ENCODE measurements around the gene PPL. TPM values are rescaled to one million over a fixed set of nuclear protein-coding genes. Genes with fewer than 3 reads are reported as not detected.

Gene PPL
- total RNA-seq (6.4 and 10.8 TPM in 2 replicates), polyA plus RNA-seq (7.5 and 8.4 TPM in 2 replicates)

- no peaks in the 10 kb centered on the region for H3K9me3 ChIP-seq (ENCODE audit: low read depth)
- no peak within 1 kb of the TSS for H3K27ac ChIP-seq
- no peaks in the 10 kb centered on the region for H3K36me3 ChIP-seq
- H3K4me1 ChIP-seq (ENCODE audit: low read depth) = no peaks in the 10 kb centered on the region
- TF ChIP-seq CTCF (IDR thresholded peaks at IDR 0.05; ENCODE audit: low read depth, low read length) = no peak
- peak within 1 kb of the TSS; percentile 53 for H3K4me3 ChIP-seq
- peak in 1 of 2 donors; percentile 93 for DNase-seq (ENCODE audit: low read depth in 1 of 2, low spot score in 1 of 2)
- no peaks in the 10 kb centered on the region for H3K27me3 ChIP-seq
Measured at GRCh38 chr16:4936991-4937781, at the start of gene PPL. Gene PPL (minus strand): TSS chr16:4937148. CDS start chr16:4937045, 103 bp downstream.

- Histone ChIP-seq H3K4me1 (ENCODE audit: low read depth) (peaks cover 13% of the 10 kb centered on the region), H3K27ac (no peak overlapping the region), H3K27me3 (peaks cover 41% of the 10 kb centered on the region), H3K9me3 (ENCODE audit: low read depth) (no peaks in the 10 kb centered on the region), H3K4me3 (no peak overlapping the region), H3K36me3 (no peaks in the 10 kb centered on the region)
- DNase-seq (ENCODE audit: low read depth in 1 of 2, low spot score in 1 of 2) = no peak
- TF ChIP-seq CTCF (IDR thresholded peaks at IDR 0.05; ENCODE audit: low read depth, low read length) = no peak
Measured at GRCh38 chr16:4984174-4984990, 47.4 kb upstream of the PPL start.

- Histone ChIP-seq H3K4me1 (ENCODE audit: low read depth) (peaks cover 10% of the 10 kb centered on the region), H3K27me3 (peaks cover 21% of the 10 kb centered on the region), H3K4me3 (no peak overlapping the region), H3K9me3 (ENCODE audit: low read depth) (no peaks in the 10 kb centered on the region), H3K27ac (peak overlapping the region; percentile 49), H3K36me3 (no peaks in the 10 kb centered on the region)
- no peak for TF ChIP-seq CTCF (IDR thresholded peaks at IDR 0.05; ENCODE audit: low read depth, low read length)
- peak in 1 of 2 donors; percentile 44 for DNase-seq (ENCODE audit: low read depth in 1 of 2, low spot score in 1 of 2)
Measured at GRCh38 chr16:4982056-4982867, 45.3 kb upstream of the PPL start.

- Histone ChIP-seq H3K27ac (peak overlapping the region; percentile 49), H3K9me3 (ENCODE audit: low read depth) (no peaks in the 10 kb centered on the region), H3K4me3 (no peak overlapping the region), H3K27me3 (peaks cover 13% of the 10 kb centered on the region), H3K36me3 (no peaks in the 10 kb centered on the region), H3K4me1 (ENCODE audit: low read depth) (peaks cover 9% of the 10 kb centered on the region)
- no peak for DNase-seq (ENCODE audit: low read depth in 1 of 2, low spot score in 1 of 2)
- TF ChIP-seq CTCF (IDR thresholded peaks at IDR 0.05; ENCODE audit: low read depth, low read length) = no peak
Measured at GRCh38 chr16:4981473-4981872, 44.5 kb upstream of the PPL start.

GRCh38 chr16:4980691-4981090 is 43.7 kb upstream of the PPL start:
- Histone ChIP-seq H3K4me1 (ENCODE audit: low read depth) (peaks cover 9% of the 10 kb centered on the region), H3K9me3 (ENCODE audit: low read depth) (no peaks in the 10 kb centered on the region), H3K27ac (no peak overlapping the region), H3K4me3 (no peak overlapping the region), H3K36me3 (no peaks in the 10 kb centered on the region), H3K27me3 (peaks cover 5% of the 10 kb centered on the region)
- no peak for DNase-seq (ENCODE audit: low read depth in 1 of 2, low spot score in 1 of 2)
- no peak for TF ChIP-seq CTCF (IDR thresholded peaks at IDR 0.05; ENCODE audit: low read depth, low read length)
